GM12878 (cell line): ENCODE measurements around the gene CCDC17. TPM values are rescaled to one million over a fixed set of nuclear protein-coding genes. Genes with fewer than 3 reads are reported as not detected.
A peak's percentile ranks its signal among the peaks of the same experiment; 100 is the strongest.

Experiments used
- ATF2 ChIP-seq: IDR thresholded peaks from 2 replicates; pipeline ENCODE4 v1.6.1; 2012; ENCODE audit warnings: low read length, inconsistent platforms
- CBFB ChIP-seq: IDR thresholded peaks from 2 replicates; pipeline ENCODE4 v1.6.1; 2016; ENCODE audit warnings: antibody characterized with exemption, low read depth
- CBX3 ChIP-seq: fragments of 200-600 bp; sonication (generic); IDR thresholded peaks from 2 replicates; pipeline ENCODE4 v1.6.1; 2016; ENCODE audit warnings: low read depth, borderline replicate concordance
- CHD4 ChIP-seq: fragments of 200-600 bp; sonication (generic); IDR thresholded peaks from 2 replicates; pipeline ENCODE4 v1.6.1; 2016; ENCODE audit warnings: mild to moderate bottlenecking
- FOXK2 ChIP-seq: fragments of 450-650 bp; IDR thresholded peaks from 2 replicates; pipeline ENCODE4 v1.6.1; 2017; ENCODE audit warnings: mild to moderate bottlenecking, moderate library complexity
- HCFC1 ChIP-seq: fragments of 150-350 bp; IDR thresholded peaks from 2 replicates; pipeline ENCODE4 v1.6.1; 2014; ENCODE audit warnings: low read length
- HDAC2 ChIP-seq: fragments of 200-600 bp; sonication (generic); IDR thresholded peaks from 2 replicates; pipeline ENCODE4 v1.6.1; 2017
- IKZF1 ChIP-seq: fragments of 450-650 bp; conservative IDR thresholded peaks from 2 replicates; pipeline ENCODE4 v1.6.1; 2017; ENCODE audit warnings: antibody characterized with exemption, mild to moderate bottlenecking
- IRF4 ChIP-seq: IDR thresholded peaks from 2 replicates; pipeline ENCODE4 v1.6.1; 2011; ENCODE audit warnings: low read depth, low read length
- NFYA ChIP-seq: IDR thresholded peaks from 2 replicates; pipeline ENCODE4 v1.6.1; 2011; ENCODE audit warnings: low read depth, mild to moderate bottlenecking, low read length, improper control_type of control experiment, borderline replicate concordance
- NR2F1 ChIP-seq: fragments of 450-650 bp; conservative IDR thresholded peaks from 2 replicates; pipeline ENCODE4 v1.6.1; 2017; ENCODE audit warnings: mild to moderate bottlenecking
- NRF1 ChIP-seq: conservative IDR thresholded peaks from 2 replicates; pipeline ENCODE4 v1.6.1; 2011; ENCODE audit warnings: mild to moderate bottlenecking, low read depth, low read length, improper control_type of control experiment
- POLR2A ChIP-seq: IDR thresholded peaks from 2 replicates; pipeline ENCODE4 v1.6.1; 2011; ENCODE audit warnings: low read depth, mild to moderate bottlenecking, low read length
- POLR2AphosphoS5 ChIP-seq: IDR thresholded peaks from 2 replicates; pipeline ENCODE4 v1.6.1; 2011; ENCODE audit warnings: mild to moderate bottlenecking, low read length, inconsistent platforms
- RELB ChIP-seq: fragments of 450-650 bp; IDR thresholded peaks from 2 replicates; pipeline ENCODE4 v1.6.1; 2017; ENCODE audit warnings: low read depth, mild to moderate bottlenecking, moderate library complexity
- SMAD1 ChIP-seq: fragments of 450-650 bp; IDR thresholded peaks from 2 replicates; pipeline ENCODE4 v1.6.1; 2018; ENCODE audit warnings: mild to moderate bottlenecking, low read depth; ENCODE audit not compliant: partially characterized antibody
- SMC3 ChIP-seq: IDR thresholded peaks from 2 replicates; pipeline ENCODE4 v1.6.1; 2011; ENCODE audit warnings: low read length, improper control_type of control experiment, borderline replicate concordance
- SREBF1 ChIP-seq: IDR thresholded peaks from 2 replicates; pipeline ENCODE4 v1.6.1; 2012; ENCODE audit warnings: mild to moderate bottlenecking, low read length
- STAT1 ChIP-seq: fragments of 450-650 bp; conservative IDR thresholded peaks from 2 replicates; pipeline ENCODE4 v1.6.1; 2014; ENCODE audit warnings: antibody characterized with exemption, mild to moderate bottlenecking
- SUZ12 ChIP-seq: fragments of 200-600 bp; sonication (generic); IDR thresholded peaks from one replicate; pipeline ENCODE4 v1.6.1; 2018; ENCODE audit warnings: antibody characterized with exemption, mild to moderate bottlenecking; ENCODE audit not compliant: unreplicated experiment
- TCF12 ChIP-seq: IDR thresholded peaks from 2 replicates; pipeline ENCODE4 v1.6.1; 2011; ENCODE audit warnings: low read depth, mild to moderate bottlenecking, low read length
- USF1 ChIP-seq: IDR thresholded peaks from 2 replicates; pipeline ENCODE4 v1.6.1; 2011; ENCODE audit warnings: borderline replicate concordance, low read depth, mild to moderate bottlenecking, moderate library complexity, mixed read lengths, low read length; ENCODE audit not compliant: insufficient read depth; ENCODE audit errors: extremely low read length
- USF2 ChIP-seq: IDR thresholded peaks from 2 replicates; pipeline ENCODE4 v1.6.1; 2011; ENCODE audit warnings: low read depth, low read length, improper control_type of control experiment, borderline replicate concordance
- ZSCAN29 ChIP-seq: fragments of 450-650 bp; IDR thresholded peaks from 2 replicates; pipeline ENCODE4 v1.6.1; 2017; ENCODE audit warnings: mild to moderate bottlenecking, moderate library complexity
- polyA plus RNA-seq, 11 experiments: library from polyadenylated mRNA; depleted of rRNA in 4 of 11; unstranded in 6 of 11; stranded (reverse) in 5 of 11; fragments of >200 nt; fragmentation: Nextera tagmentation in 4 of 11; fragmentation: Illumina TruSeq in 1 of 11; extraction: Ambion mirVana in 4 of 11; extraction: Trizol in 1 of 11; gene quantifications; 1 replicate in 1 of 11; 2 replicates in 10 of 11; pipeline versions ENCODE4 v1.2.1 to v1.2.3, GENCODE V29; 2011 to 2016; ENCODE audit warnings: inconsistent platforms in 2 of 11, missing spikeins in 2 of 11, low read depth in 1 of 11
- total RNA-seq, 4 experiments: library from RNA; depleted of rRNA in 3 of 4; stranded (reverse); fragments of >200 nt in 3 of 4; fragmentation: Illumina TruSeq in 1 of 4; extraction: Trizol in 1 of 4; gene quantifications; 2 replicates each; pipeline versions ENCODE4 v1.2.1 to v1.2.3, GENCODE V29; 2013 to 2021
- TF ChIP-seq, protein P1 (sequence below): IDR thresholded peaks from 2 replicates; pipeline ENCODE4 v1.6.1; 2011; ENCODE audit warnings: low read depth, mild to moderate bottlenecking, low read length, moderate library complexity, borderline replicate concordance; ENCODE audit errors: extremely low read depth
- TF ChIP-seq, protein P2 (sequence below): fragments of 450-650 bp; conservative IDR thresholded peaks from 2 replicates; pipeline ENCODE4 v1.6.1; 2017; ENCODE audit warnings: mild to moderate bottlenecking, moderate library complexity

The CCDC17 gene
- total and polyA plus RNA-seq, 10 of the 15 experiments (the other 5 are each of a cell fraction or from before 2014, with no cell fraction given): 0.15 to 1.9 (median 0.69) TPM

DNA sequence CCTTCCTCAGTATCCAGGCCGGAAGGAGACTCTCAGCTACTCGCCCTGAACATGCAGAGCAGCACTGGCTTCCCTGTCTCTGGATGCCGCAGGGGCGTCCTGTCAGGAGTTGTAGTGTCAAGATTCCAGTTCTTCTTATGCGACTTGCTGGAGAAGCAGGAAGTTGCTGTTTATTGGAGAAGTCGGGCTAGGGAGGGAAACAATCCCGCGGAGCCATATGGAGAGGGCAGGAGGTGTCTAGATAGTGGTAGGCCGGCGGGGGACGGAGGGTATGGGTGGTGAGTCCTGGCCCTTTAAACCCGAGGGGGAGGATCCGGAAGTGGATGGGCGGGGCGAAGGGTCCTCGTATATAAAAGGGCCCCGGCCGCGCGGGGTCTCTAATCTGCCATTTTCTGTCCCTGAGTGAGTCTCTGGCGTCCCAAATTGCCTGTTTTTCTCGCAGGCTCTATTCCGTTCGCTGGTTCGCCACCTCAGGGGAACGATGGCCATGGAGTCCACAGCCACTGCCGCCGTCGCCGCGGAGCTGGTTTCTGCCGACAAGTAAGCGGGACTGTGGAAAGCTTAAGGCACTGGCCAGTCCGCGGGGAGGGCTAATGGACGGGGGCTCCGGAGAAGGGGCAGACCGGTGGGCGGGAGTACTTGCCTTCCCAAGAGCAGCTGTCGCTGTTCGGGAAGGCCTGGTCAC is 40.0 kb downstream of the CCDC17 start, which contains the start of gene NASP (continued):
- no peak for TF ChIP-seq ATF2
- no peak for TF ChIP-seq FOXK2
- no peak for TF ChIP-seq CBX3
- TF ChIP-seq POLR2AphosphoS5: peak; percentile 100
- no peak for TF ChIP-seq HCFC1
- TF ChIP-seq SMAD1: peak; percentile 67
- TF ChIP-seq SMC3: no peak
- TF ChIP-seq SREBF1: no peak
- TF ChIP-seq, protein P1, sequence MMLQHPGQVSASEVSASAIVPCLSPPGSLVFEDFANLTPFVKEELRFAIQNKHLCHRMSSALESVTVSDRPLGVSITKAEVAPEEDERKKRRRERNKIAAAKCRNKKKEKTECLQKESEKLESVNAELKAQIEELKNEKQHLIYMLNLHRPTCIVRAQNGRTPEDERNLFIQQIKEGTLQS: no peak
- TF ChIP-seq STAT1: peak; percentile 38
- TF ChIP-seq RELB: peak; percentile 89
- TF ChIP-seq NFYA: no peak
- peak; percentile 95 for TF ChIP-seq CBFB
- TF ChIP-seq CHD4: no peak
- peak; percentile 39 for TF ChIP-seq IKZF1
- TF ChIP-seq HDAC2: no peak
- peak; percentile 98 for TF ChIP-seq POLR2A
- TF ChIP-seq ZSCAN29: no peak
- 0 out of 2 replicates have a peak, but pooled peaks have one; percentile 45 for TF ChIP-seq TCF12
- TF ChIP-seq, protein P2, sequence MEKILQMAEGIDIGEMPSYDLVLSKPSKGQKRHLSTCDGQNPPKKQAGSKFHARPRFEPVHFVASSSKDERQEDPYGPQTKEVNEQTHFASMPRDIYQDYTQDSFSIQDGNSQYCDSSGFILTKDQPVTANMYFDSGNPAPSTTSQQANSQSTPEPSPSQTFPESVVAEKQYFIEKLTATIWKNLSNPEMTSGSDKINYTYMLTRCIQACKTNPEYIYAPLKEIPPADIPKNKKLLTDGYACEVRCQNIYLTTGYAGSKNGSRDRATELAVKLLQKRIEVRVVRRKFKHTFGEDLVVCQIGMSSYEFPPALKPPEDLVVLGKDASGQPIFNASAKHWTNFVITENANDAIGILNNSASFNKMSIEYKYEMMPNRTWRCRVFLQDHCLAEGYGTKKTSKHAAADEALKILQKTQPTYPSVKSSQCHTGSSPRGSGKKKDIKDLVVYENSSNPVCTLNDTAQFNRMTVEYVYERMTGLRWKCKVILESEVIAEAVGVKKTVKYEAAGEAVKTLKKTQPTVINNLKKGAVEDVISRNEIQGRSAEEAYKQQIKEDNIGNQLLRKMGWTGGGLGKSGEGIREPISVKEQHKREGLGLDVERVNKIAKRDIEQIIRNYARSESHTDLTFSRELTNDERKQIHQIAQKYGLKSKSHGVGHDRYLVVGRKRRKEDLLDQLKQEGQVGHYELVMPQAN: peak; percentile 74
- no peak for TF ChIP-seq NRF1
- no peak for TF ChIP-seq USF2
- TF ChIP-seq USF1: no peak
- no peak for TF ChIP-seq IRF4
- TF ChIP-seq SUZ12: no peak
- TF ChIP-seq NR2F1: 0 out of 2 replicates have a peak, but pooled peaks have one; percentile 36
